H9 (cell line): ENCODE data around the gene ODAD2. TPM values are rescaled to one million over a fixed set of nuclear protein-coding genes. Genes with fewer than 3 reads are reported as not detected.

Source experiments
- DNase-seq: peaks from one replicate; pipeline ENCODE4 v3.0.0-alpha.2; 2017
- H2AFZ ChIP-seq: one replicate; pipeline ENCODE4 v1.6.1; 2013; ENCODE audit warnings: mild to moderate bottlenecking, low read length, control low read depth, moderate library complexity
- H2AK5ac ChIP-seq: 2 replicates; pipeline ENCODE4 v1.6.1; 2013; ENCODE audit warnings: low read length, control low read depth, mixed read lengths; ENCODE audit not compliant: insufficient read length
- H2BK120ac ChIP-seq: one replicate; pipeline ENCODE4 v1.6.1; 2013; ENCODE audit warnings: low read depth, mild to moderate bottlenecking, low read length, control low read depth, inconsistent platforms; ENCODE audit not compliant: poor library complexity, severe bottlenecking
- H2BK12ac ChIP-seq: 2 replicates; pipeline ENCODE4 v1.6.1; 2013; ENCODE audit warnings: low read length, control low read depth, mixed read lengths, low read depth; ENCODE audit not compliant: insufficient read length
- H2BK15ac ChIP-seq: 2 replicates; pipeline ENCODE4 v1.6.1; 2013; ENCODE audit warnings: low read depth, low read length, control low read depth
- H2BK20ac ChIP-seq: one replicate; pipeline ENCODE4 v1.6.1; 2013; ENCODE audit warnings: low read depth, mild to moderate bottlenecking, low read length, control low read depth, inconsistent platforms; ENCODE audit not compliant: poor library complexity, severe bottlenecking
- H2BK5ac ChIP-seq: 2 replicates; pipeline ENCODE4 v1.6.1; 2013; ENCODE audit warnings: low read length, control low read depth, mixed read lengths; ENCODE audit not compliant: insufficient read length
- H3K14ac ChIP-seq: 2 replicates; pipeline ENCODE4 v1.6.1; 2013; ENCODE audit warnings: low read length, control low read depth; ENCODE audit not compliant: insufficient read depth
- H3K18ac ChIP-seq: 2 replicates; pipeline ENCODE4 v1.6.1; 2013; ENCODE audit warnings: low read depth, mild to moderate bottlenecking, mixed read lengths, low read length, control low read depth; ENCODE audit not compliant: insufficient read length
- H3K23ac ChIP-seq: 2 replicates; pipeline ENCODE4 v1.6.1; 2013; ENCODE audit warnings: low read length, control low read depth, mixed read lengths, low read depth; ENCODE audit not compliant: insufficient read length
- H3K23me2 ChIP-seq: 2 replicates; pipeline ENCODE4 v1.6.1; 2013; ENCODE audit warnings: low read depth, mild to moderate bottlenecking, mixed read lengths, low read length, control low read depth; ENCODE audit not compliant: insufficient read length, poor library complexity, severe bottlenecking
- H3K27ac ChIP-seq: 2 replicates; pipeline ENCODE4 v1.5.1; 2013; ENCODE audit warnings: low read length, control low read depth, mixed read lengths, low read depth; ENCODE audit not compliant: insufficient read length
- H3K27me3 ChIP-seq: 2 replicates; pipeline ENCODE4 v1.6.1; 2013; ENCODE audit warnings: low read length, control low read depth, inconsistent platforms; ENCODE audit not compliant: insufficient read depth
- H3K4ac ChIP-seq: 2 replicates; pipeline ENCODE4 v1.6.1; 2013; ENCODE audit warnings: low read depth, mild to moderate bottlenecking, control low read depth, inconsistent platforms, low read length, moderate library complexity
- H3K4me1 ChIP-seq: 2 replicates; pipeline ENCODE4 v1.6.1; 2013; ENCODE audit warnings: low read length, control low read depth, inconsistent platforms; ENCODE audit not compliant: insufficient read depth
- H3K4me2 ChIP-seq: 2 replicates; pipeline ENCODE4 v1.6.1; 2013; ENCODE audit warnings: low read length, control low read depth, mixed read lengths; ENCODE audit not compliant: insufficient read length, insufficient read depth
- H3K56ac ChIP-seq: 2 replicates; pipeline ENCODE4 v1.6.1; 2013; ENCODE audit warnings: low read depth, mild to moderate bottlenecking, mixed read lengths, low read length, control low read depth; ENCODE audit not compliant: insufficient read length
- H3K79me1 ChIP-seq: 2 replicates; pipeline ENCODE4 v1.6.1; 2013; ENCODE audit warnings: low read depth, mild to moderate bottlenecking, moderate library complexity, low read length, control low read depth, inconsistent platforms; ENCODE audit not compliant: insufficient read depth, poor library complexity, severe bottlenecking
- H3K79me2 ChIP-seq: 2 replicates; pipeline ENCODE4 v1.6.1; 2013; ENCODE audit warnings: low read length, control low read depth, inconsistent platforms; ENCODE audit not compliant: insufficient read depth
- H3K9ac ChIP-seq: 2 replicates; pipeline ENCODE4 v1.6.1; 2013; ENCODE audit warnings: low read length, control low read depth, mixed read lengths; ENCODE audit not compliant: insufficient read length; ENCODE audit errors: extremely low read depth
- H3K9me3 ChIP-seq: one replicate; pipeline ENCODE4 v1.6.1; 2013; ENCODE audit warnings: low read depth, low read length, inconsistent platforms; ENCODE audit not compliant: control insufficient read depth
- H3T11ph ChIP-seq: one replicate; pipeline ENCODE4 v1.6.1; 2013; ENCODE audit warnings: mild to moderate bottlenecking, low read length, control low read depth, inconsistent platforms
- H4K20me1 ChIP-seq: one replicate; pipeline ENCODE4 v1.6.1; 2013; ENCODE audit not compliant: control insufficient read depth, insufficient read length, insufficient read depth
- H4K5ac ChIP-seq: 2 replicates; pipeline ENCODE4 v1.6.1; 2013; ENCODE audit warnings: low read depth, mild to moderate bottlenecking, mixed read lengths, low read length, control low read depth; ENCODE audit not compliant: insufficient read length
- H4K8ac ChIP-seq: replicated peaks from 2 replicates; pipeline ENCODE4 v1.6.1; 2013; ENCODE audit warnings: low read length, control low read depth, mixed read lengths, low read depth; ENCODE audit not compliant: insufficient read length
- H4K91ac ChIP-seq: 2 replicates; pipeline ENCODE4 v1.6.1; 2013; ENCODE audit warnings: low read depth, mild to moderate bottlenecking, moderate library complexity, mixed read lengths, low read length, control low read depth; ENCODE audit not compliant: insufficient read length
- H3K27ac Mint-ChIP-seq, 3 experiments: 2 replicates in 2 of 3; 3 replicates in 1 of 3; pipeline ENCODE4 v1.8.0; 2020 to 2021; ENCODE audit warnings: mixed read lengths in 3 of 3, mild to moderate bottlenecking in 1 of 3, moderate library complexity in 1 of 3
- H3K27me3 Mint-ChIP-seq: 2 replicates; pipeline ENCODE4 v1.8.0; 2021; ENCODE audit warnings: low read depth, mild to moderate bottlenecking, moderate library complexity, mixed read lengths
- H3K36me3 Mint-ChIP-seq, 3 experiments: 2 replicates in 2 of 3; 3 replicates in 1 of 3; pipeline ENCODE4 v1.8.0; 2020 to 2021; ENCODE audit warnings: low read depth in 3 of 3, mixed read lengths in 3 of 3; ENCODE audit not compliant: insufficient read depth in 1 of 3
- H3K4me1 Mint-ChIP-seq, 2 experiments: 2 replicates each; pipeline ENCODE4 v1.8.0; 2020; ENCODE audit warnings: mixed read lengths in 2 of 2
- H3K4me3 Mint-ChIP-seq, 2 experiments: 2 replicates in 1 of 2; 3 replicates in 1 of 2; pipeline ENCODE4 v1.8.0; 2020 to 2021; ENCODE audit warnings: mild to moderate bottlenecking in 2 of 2, mixed read lengths in 2 of 2, moderate library complexity in 1 of 2
- H3K9me3 Mint-ChIP-seq, 2 experiments: 2 replicates in 1 of 2; 3 replicates in 1 of 2; pipeline ENCODE4 v1.8.0; 2020; ENCODE audit warnings: mild to moderate bottlenecking in 2 of 2, mixed read lengths in 2 of 2, moderate library complexity in 1 of 2
- WGBS: extraction: QIAGEN DNeasy Blood & Tissue Kit; methylation state at CpG from one replicate; pipeline ENCODE4 v1.1.7; 2013; ENCODE audit warnings: missing lambda C conversion rate, low lambda C conversion rate, mixed read lengths; ENCODE audit not compliant: insufficient read length; ENCODE audit errors: extremely low coverage; 5-methylcytosine and 5-hydroxymethylcytosine counted together
- total RNA-seq: library from RNA; stranded (reverse); gene quantifications from 2 replicates; pipeline ENCODE4 v1.2.1, GENCODE V29; 2021
- TF ChIP-seq, protein P1 (sequence below): fragments of 200-600 bp; sonication (generic); conservative IDR thresholded peaks from 3 replicates; pipeline ENCODE4 v1.8.0; 2021; ENCODE audit warnings: antibody characterized with exemption, mild to moderate bottlenecking

Gene ODAD2
- total RNA-seq, 1 experiment from 2014 or later, result 4.5 TPM

DNA sequence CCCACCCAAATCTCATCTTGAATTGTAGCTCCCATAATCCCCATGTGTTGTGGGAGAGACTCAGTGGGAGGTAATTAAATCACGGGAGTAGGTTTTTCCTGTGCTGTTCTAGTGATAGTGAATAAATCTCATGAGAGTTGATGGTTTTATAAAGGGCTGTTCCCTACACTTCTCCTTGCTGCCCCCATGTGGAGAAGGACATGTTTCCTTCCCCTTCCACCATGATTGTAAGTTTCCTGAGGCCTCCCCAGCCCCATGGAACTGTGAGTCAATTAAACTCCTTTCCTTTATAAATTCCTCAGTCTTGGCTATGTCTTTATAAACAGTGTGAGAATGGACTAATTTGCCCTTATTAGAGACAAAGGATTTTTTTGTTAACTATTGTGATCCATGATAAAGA, 204.7 kb downstream of the ODAD2 start:
- H3K79me1 ChIP-seq, result no peaks in the 10 kb centered on the region
- no peak overlapping the region for H3K56ac ChIP-seq
- H4K5ac ChIP-seq, result no peak overlapping the region
- no peak overlapping the region for H2BK120ac ChIP-seq
- H2AK5ac ChIP-seq, result no peak overlapping the region
- H4K91ac ChIP-seq, result no peak overlapping the region
- no peak overlapping the region for H2AFZ ChIP-seq
- Mint-ChIP-seq H3K9me3 (no peaks in the 10 kb centered on the region), H3K27me3 (no peaks in the 10 kb centered on the region), H3K4me3 (no peak overlapping the region), H3K4me1 (peaks cover 0 to 4% of the 10 kb centered on the region in 2 experiments; a peak in 3 of 4 replicates), H3K36me3 (no peaks in the 10 kb centered on the region), H3K27ac (no peak overlapping the region)
- H2BK5ac ChIP-seq, result no peak overlapping the region
- H2BK12ac ChIP-seq, result no peak overlapping the region
- no peak overlapping the region for H3K27ac ChIP-seq
- no peaks in the 10 kb centered on the region for H3K79me2 ChIP-seq
- H2BK20ac ChIP-seq, result no peak overlapping the region
- WGBS, result no CpG with 5 or more reads among the region's 1 CpG
- no peak overlapping the region for H3K18ac ChIP-seq
- no peaks in the 10 kb centered on the region for H3K9me3 ChIP-seq
- no peak overlapping the region for H4K8ac ChIP-seq
- H3K27me3 ChIP-seq, result no peaks in the 10 kb centered on the region
- no peaks in the 10 kb centered on the region for H4K20me1 ChIP-seq
- H3K9ac ChIP-seq, result no peak overlapping the region
- no peak overlapping the region for H2BK15ac ChIP-seq
- TF ChIP-seq, protein P1, sequence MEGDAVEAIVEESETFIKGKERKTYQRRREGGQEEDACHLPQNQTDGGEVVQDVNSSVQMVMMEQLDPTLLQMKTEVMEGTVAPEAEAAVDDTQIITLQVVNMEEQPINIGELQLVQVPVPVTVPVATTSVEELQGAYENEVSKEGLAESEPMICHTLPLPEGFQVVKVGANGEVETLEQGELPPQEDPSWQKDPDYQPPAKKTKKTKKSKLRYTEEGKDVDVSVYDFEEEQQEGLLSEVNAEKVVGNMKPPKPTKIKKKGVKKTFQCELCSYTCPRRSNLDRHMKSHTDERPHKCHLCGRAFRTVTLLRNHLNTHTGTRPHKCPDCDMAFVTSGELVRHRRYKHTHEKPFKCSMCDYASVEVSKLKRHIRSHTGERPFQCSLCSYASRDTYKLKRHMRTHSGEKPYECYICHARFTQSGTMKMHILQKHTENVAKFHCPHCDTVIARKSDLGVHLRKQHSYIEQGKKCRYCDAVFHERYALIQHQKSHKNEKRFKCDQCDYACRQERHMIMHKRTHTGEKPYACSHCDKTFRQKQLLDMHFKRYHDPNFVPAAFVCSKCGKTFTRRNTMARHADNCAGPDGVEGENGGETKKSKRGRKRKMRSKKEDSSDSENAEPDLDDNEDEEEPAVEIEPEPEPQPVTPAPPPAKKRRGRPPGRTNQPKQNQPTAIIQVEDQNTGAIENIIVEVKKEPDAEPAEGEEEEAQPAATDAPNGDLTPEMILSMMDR, result peak; percentile 55
- no peaks in the 10 kb centered on the region for H3K23me2 ChIP-seq
- H3K4me1 ChIP-seq, result no peaks in the 10 kb centered on the region
- H3K23ac ChIP-seq, result no peak overlapping the region
- no peak overlapping the region for H3K4ac ChIP-seq
- H3K14ac ChIP-seq, result no peak overlapping the region
- no peak overlapping the region for H3T11ph ChIP-seq
- DNase-seq, result no peak
- H3K4me2 ChIP-seq, result no peak overlapping the region
